ENCODE data around the gene RBM39. TPM values are rescaled to one million over a fixed set of nuclear protein-coding genes. Genes with fewer than 3 reads are reported as not detected.
A peak's percentile ranks its signal among the peaks of the same experiment; 100 is the strongest.

RBM39 gene
- total RNA-seq, 2 experiments from 2014 or later, result 317 to 321 TPM

- no peaks in the 10 kb centered on the region for H3K9me3 Mint-ChIP-seq
- TF ChIP-seq CTCF (IDR thresholded peaks at IDR 0.05), result no peak
- ATAC-seq (no peak), DNase-seq (no peak)
- H3K27me3 Mint-ChIP-seq, result no peaks in the 10 kb centered on the region
- peaks cover 79% of the 10 kb centered on the region for H3K36me3 Mint-ChIP-seq (ENCODE audit: low read depth)
- no peak overlapping the region for H3K4me3 Mint-ChIP-seq
- H3K4me1 Mint-ChIP-seq (ENCODE audit: low read depth), result peaks cover 58% of the 10 kb centered on the region
- ChIA-PET POLR2A (interaction anchor here (15.2 to 36.9 kb wide), 3 partner anchors 4 to 38 kb away, joined by 339 to 1214 read pairs (median 1214); partner anchors contain the start of genes NFS1, PHF20, RBM39 and ROMO1), CTCF (interaction anchor here (1.1 to 3.3 kb wide), 5 partner anchors 12 to 153 kb away, joined by 3 to 11 read pairs (median 4); partner anchors contain the start of gene PHF20)
- peak overlapping the region; percentile 76 for H3K27ac Mint-ChIP-seq
- intact Hi-C loops (cut with micrococcal nuclease), result loop anchor here (5.0 kb wide), 1 partner anchor 34 kb away; the partner anchor contains the start of genes NFS1 and ROMO1
Measured at GRCh38 chr20:35731469-35731788, 10.6 kb downstream of the RBM39 start.

GRCh38 chr20:35730583-35731468 lies 11.2 kb downstream of the RBM39 start:
- ChIA-PET POLR2A (interaction anchor here (1.3 to 36.9 kb wide), 4 partner anchors 4 to 158 kb away, joined by 3 to 1214 read pairs (median 776); partner anchors contain the start of genes NFS1, PHF20, RBM39 and ROMO1), CTCF (interaction anchor here (1.1 to 3.3 kb wide), 6 partner anchors 11 to 153 kb away, joined by 3 to 11 read pairs (median 5); partner anchors contain the start of genes PHF20 and RBM39)
- Mint-ChIP-seq H3K27me3 (no peaks in the 10 kb centered on the region), H3K4me3 (no peak overlapping the region), H3K36me3 (ENCODE audit: low read depth) (peaks cover 77% of the 10 kb centered on the region), H3K9me3 (no peaks in the 10 kb centered on the region), H3K4me1 (ENCODE audit: low read depth) (peaks cover 53% of the 10 kb centered on the region), H3K27ac (no peak overlapping the region)
- no peak for TF ChIP-seq CTCF (IDR thresholded peaks at IDR 0.05)
- ATAC-seq (no peak), DNase-seq (no peak)
- intact Hi-C loops (cut with micrococcal nuclease), result loop anchor here (5.0 kb wide), 1 partner anchor 34 kb away; the partner anchor contains the start of genes NFS1 and ROMO1

- DNase-seq (no peak), ATAC-seq (no peak)
- Mint-ChIP-seq H3K4me1 (ENCODE audit: low read depth) (peaks cover 53% of the 10 kb centered on the region), H3K36me3 (ENCODE audit: low read depth) (peaks cover 76% of the 10 kb centered on the region), H3K4me3 (no peak overlapping the region), H3K9me3 (no peaks in the 10 kb centered on the region), H3K27ac (peak overlapping the region; percentile 12), H3K27me3 (no peaks in the 10 kb centered on the region)
- POLR2A ChIA-PET, result interaction anchor here (1.3 to 36.9 kb wide), 4 partner anchors 3 to 157 kb away, joined by 3 to 1214 read pairs (median 776); partner anchors contain the start of genes NFS1, PHF20, RBM39 and ROMO1
- intact Hi-C loops (cut with micrococcal nuclease), result loop anchor here (5.0 kb wide), 1 partner anchor 33 kb away; the partner anchor contains the start of genes NFS1 and ROMO1
- TF ChIP-seq CTCF (IDR thresholded peaks at IDR 0.05), result no peak
- CTCF ChIA-PET, result interaction anchor here (1.1 to 3.3 kb wide), 5 partner anchors 11 to 154 kb away, joined by 3 to 11 read pairs (median 4); partner anchors contain the start of genes PHF20 and RBM39
Measured at GRCh38 chr20:35729836-35730582, 12.1 kb downstream of the RBM39 start.

DNA sequence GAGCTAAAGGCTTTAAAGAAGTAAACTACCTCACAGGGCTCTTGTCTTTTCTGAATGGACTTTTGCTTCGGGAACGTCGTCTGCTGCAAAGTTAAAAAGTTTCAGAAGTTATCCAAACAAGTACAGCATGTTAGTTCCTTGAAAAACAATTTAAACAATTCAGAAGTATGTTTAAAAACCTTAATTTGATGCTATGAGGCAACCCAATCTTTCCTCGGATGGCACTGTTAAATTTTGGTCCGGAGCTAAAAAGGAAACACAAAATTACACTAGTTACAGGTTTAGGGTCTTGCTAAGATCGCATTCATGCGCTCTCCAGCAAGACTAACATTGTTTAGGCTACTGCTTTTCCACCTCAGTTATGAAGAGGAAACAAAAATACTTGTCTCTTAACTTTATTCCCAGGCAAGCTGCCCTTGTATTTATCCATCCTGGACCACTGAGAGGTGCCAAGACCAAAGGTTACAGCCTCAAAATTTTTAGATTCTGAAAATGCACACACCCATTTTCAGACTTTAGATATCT lies 12.7 kb downstream of the RBM39 start:
- Mint-ChIP-seq H3K27me3 (no peaks in the 10 kb centered on the region), H3K4me3 (no peak overlapping the region), H3K27ac (peak overlapping the region; percentile 3), H3K9me3 (no peaks in the 10 kb centered on the region), H3K4me1 (ENCODE audit: low read depth) (peaks cover 53% of the 10 kb centered on the region), H3K36me3 (ENCODE audit: low read depth) (peaks cover 76% of the 10 kb centered on the region)
- no peak for TF ChIP-seq CTCF (IDR thresholded peaks at IDR 0.05)
- DNase-seq, result no peak
- CTCF ChIA-PET, result interaction anchor here (1.6 to 3.3 kb wide), 2 partner anchors 10 to 13 kb away, joined by 7 to 11 read pairs; partner anchors contain the start of gene RBM39
- intact Hi-C loops (cut with micrococcal nuclease), result no loop called here
- POLR2A ChIA-PET, result interaction anchor here (1.0 to 36.9 kb wide), 4 partner anchors 2 to 157 kb away, joined by 3 to 1214 read pairs (median 608); partner anchors contain the start of genes NFS1, RBM39 and ROMO1
- no peak for ATAC-seq

Measured in activated CD8-positive, alpha-beta T cell treated with anti-CD3 and anti-CD28 coated beads for 36 hours (primary cell).